ENCODE measurements around the gene KPNA3. TPM values are rescaled to one million over a fixed set of nuclear protein-coding genes. Genes with fewer than 3 reads are reported as not detected.

Gene KPNA3
- total RNA-seq, 1 experiment from 2014 or later, result 62.0 TPM

GRCh38 chr13:49657241-49657641 is 135.2 kb downstream of the KPNA3 start:
- Histone ChIP-seq H3K36me3 (ENCODE audit: insufficient read depth, low read length, poor library complexity, severe bottlenecking) (no peaks in the 10 kb centered on the region), H3K9me3 (ENCODE audit: low read depth, low read length, poor library complexity, severe bottlenecking) (no peaks in the 10 kb centered on the region), H3K4me1 (ENCODE audit: insufficient read depth, low read length, poor library complexity, severe bottlenecking) (peaks cover 20% of the 10 kb centered on the region), H3K27me3 (replicated peaks; ENCODE audit: insufficient read depth, low read depth, low read length, poor library complexity) (no peaks in the 10 kb centered on the region), H3K27ac (ENCODE audit: low read depth, low read length, poor library complexity, severe bottlenecking) (no peak overlapping the region), H3K4me3 (ENCODE audit: low read depth, low read length, poor library complexity, severe bottlenecking) (no peak overlapping the region)
- TF ChIP-seq EZH2 (IDR thresholded peaks at IDR 0.05; ENCODE audit: borderline replicate concordance, low read depth, low read length, poor library complexity, severe bottlenecking), result no peak
- no peak for TF ChIP-seq CTCF (conservative IDR thresholded peaks at IDR 0.05; ENCODE audit: low read depth, low read length)
- BruUV-seq (replicated peaks), result no TSS peak
- DNase-seq (ENCODE audit: low spot score), result no peak
- POLR2A ChIA-PET (ENCODE audit: low non-redundant PET), result no interaction called here
- CTCF ChIA-PET, result no interaction called here
- intact Hi-C loops (cut with micrococcal nuclease; ENCODE audit: unreplicated experiment), result no loop called here

- ChIA-PET CTCF (no interaction called here), POLR2A (ENCODE audit: low non-redundant PET) (no interaction called here)
- no peak overlapping the region for H3K27ac ChIP-seq (ENCODE audit: low read depth, low read length, poor library complexity, severe bottlenecking)
- BruUV-seq (replicated peaks), result no TSS peak
- TF ChIP-seq EZH2 (IDR thresholded peaks at IDR 0.05; ENCODE audit: borderline replicate concordance, low read depth, low read length, poor library complexity, severe bottlenecking) (no peak), CTCF (conservative IDR thresholded peaks at IDR 0.05; ENCODE audit: low read depth, low read length) (no peak)
- DNase-seq (ENCODE audit: low spot score), result no peak
- H3K4me3 ChIP-seq (ENCODE audit: low read depth, low read length, poor library complexity, severe bottlenecking), result no peak overlapping the region
- H3K36me3 ChIP-seq (ENCODE audit: insufficient read depth, low read length, poor library complexity, severe bottlenecking), result no peaks in the 10 kb centered on the region
- H3K4me1 ChIP-seq (ENCODE audit: insufficient read depth, low read length, poor library complexity, severe bottlenecking), result peaks cover 19% of the 10 kb centered on the region
- intact Hi-C loops (cut with micrococcal nuclease; ENCODE audit: unreplicated experiment), result no loop called here
- H3K27me3 ChIP-seq (replicated peaks; ENCODE audit: insufficient read depth, low read depth, low read length, poor library complexity), result no peaks in the 10 kb centered on the region
- H3K9me3 ChIP-seq (ENCODE audit: low read depth, low read length, poor library complexity, severe bottlenecking), result no peaks in the 10 kb centered on the region
Observed at GRCh38 chr13:49655906-49656305, 136.6 kb downstream of the KPNA3 start.

- ChIA-PET POLR2A (ENCODE audit: low non-redundant PET) (no interaction called here), CTCF (no interaction called here)
- BruUV-seq (replicated peaks), result no TSS peak
- Histone ChIP-seq H3K4me3 (ENCODE audit: low read depth, low read length, poor library complexity, severe bottlenecking) (no peak overlapping the region), H3K4me1 (ENCODE audit: insufficient read depth, low read length, poor library complexity, severe bottlenecking) (peaks cover under 1% of the 10 kb centered on the region), H3K27ac (ENCODE audit: low read depth, low read length, poor library complexity, severe bottlenecking) (no peak overlapping the region), H3K9me3 (ENCODE audit: low read depth, low read length, poor library complexity, severe bottlenecking) (no peaks in the 10 kb centered on the region), H3K36me3 (ENCODE audit: insufficient read depth, low read length, poor library complexity, severe bottlenecking) (no peaks in the 10 kb centered on the region), H3K27me3 (replicated peaks; ENCODE audit: insufficient read depth, low read depth, low read length, poor library complexity) (no peaks in the 10 kb centered on the region)
- TF ChIP-seq EZH2 (IDR thresholded peaks at IDR 0.05; ENCODE audit: borderline replicate concordance, low read depth, low read length, poor library complexity, severe bottlenecking), result no peak
- TF ChIP-seq CTCF (conservative IDR thresholded peaks at IDR 0.05; ENCODE audit: low read depth, low read length), result no peak
- intact Hi-C loops (cut with micrococcal nuclease; ENCODE audit: unreplicated experiment), result loop anchor here (5.0 kb wide), 1 partner anchor 193 kb away; no protein-coding TSS in a partner anchor
- DNase-seq (ENCODE audit: low spot score), result no peak
Observed at GRCh38 chr13:49654011-49654410, 138.5 kb downstream of the KPNA3 start.
